Spleen (tissue), 7 donors: ENCODE results near the gene MPZ.

ENCODE experiments used
- CTCF ChIP-seq, 11 experiments: fragments of 200-600 bp in 7 of 11; fragments of 450-650 bp in 4 of 11; sonication (generic) in 4 of 11; IDR thresholded peaks in 8 of 11; conservative IDR thresholded peaks in 3 of 11; 1 replicate in 7 of 11; 2 replicates in 4 of 11; pipeline versions ENCODE4 v1.4.0 to v1.8.0; 2016 to 2021; ENCODE audit warnings: antibody characterized with exemption in 11 of 11, inconsistent platforms in 4 of 11, mild to moderate bottlenecking in 1 of 11
- POLR2A ChIP-seq, 3 donors: fragments of 450-650 bp; IDR thresholded peaks; one replicate each; pipeline ENCODE4 v1.5.1; 2017; ENCODE audit warnings: antibody characterized with exemption in 3 of 3, mild to moderate bottlenecking in 1 of 3
- POLR2AphosphoS5 ChIP-seq, 3 donors: sonication (generic); formaldehyde crosslinking; IDR thresholded peaks; one replicate each; pipeline ENCODE4 v1.5.1; 2017; ENCODE audit warnings: antibody characterized with exemption in 3 of 3
- donor health status: DM: no; HTN: no; CAD: no; lungs with moderate emphysema.
- donor health status: DM: no; HTN: no; CAD: no.
- donor health status: DM: no; HTN: no; CAD: no.

DNA sequence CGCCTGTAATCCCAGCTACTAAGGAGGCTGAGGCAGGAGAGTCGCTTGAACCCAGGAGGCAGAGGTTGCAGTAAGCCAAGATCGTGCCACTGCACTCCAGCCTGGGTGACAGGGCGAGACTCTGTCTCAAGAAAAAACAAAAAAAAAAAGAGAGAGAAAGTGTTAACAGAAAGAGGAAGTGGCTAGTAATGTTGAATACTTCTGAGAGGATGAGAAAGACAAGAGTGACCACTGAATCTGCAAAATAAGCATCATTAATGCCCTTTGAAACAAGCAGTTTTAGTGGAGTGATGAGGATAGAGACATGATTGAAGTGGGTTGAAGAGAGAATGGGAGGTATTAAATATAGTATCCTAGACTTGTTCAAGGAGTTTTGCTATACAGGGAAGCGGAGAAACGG, 11.7 kb downstream of the MPZ start:
- TF ChIP-seq POLR2A (IDR thresholded peaks at IDR 0.05) (no peak), CTCF (IDR thresholded peaks at IDR 0.05 in 8 of 11, conservative IDR thresholded peaks at IDR 0.05 in 3 of 11) (no peak), POLR2AphosphoS5 (IDR thresholded peaks at IDR 0.05) (no peak)
